HG02943 (cell line): ENCODE measurements around the gene NHSL2.

Experiments
- ATAC-seq: cut with Tn5 transposase; IDR thresholded peaks from one replicate; pipeline ENCODE4 v1.9.1; 2021; ENCODE audit warnings: mild to moderate bottlenecking, low read depth, moderate library complexity; ENCODE audit not compliant: unreplicated experiment

NHSL2 gene

GRCh38 chrX:72015383-72015782 is 104.7 kb downstream of the NHSL2 start:
- ATAC-seq = no peak

GRCh38 chrX:72016881-72017783 is 106.5 kb downstream of the NHSL2 start:
- ATAC-seq = no peak

- no peak for ATAC-seq
These were observed 107.8 kb downstream of the NHSL2 start for GRCh38 chrX:72018277-72019112.

- no peak for ATAC-seq
These were observed 108.8 kb downstream of the NHSL2 start for GRCh38 chrX:72019487-72019886.

- ATAC-seq = no peak
These were observed 109.6 kb downstream of the NHSL2 start for GRCh38 chrX:72020204-72020603.

- ATAC-seq = no peak
These were observed 110.1 kb downstream of the NHSL2 start for GRCh38 chrX:72020788-72021187.

- no peak for ATAC-seq
These were observed 111.3 kb downstream of the NHSL2 start for GRCh38 chrX:72021975-72022374.

GRCh38 chrX:72023071-72023470 is 112.4 kb downstream of the NHSL2 start:
- no peak for ATAC-seq

GRCh38 chrX:72025236-72025770 is 114.7 kb downstream of the NHSL2 start:
- no peak for ATAC-seq

- ATAC-seq = no peak
These were observed 115.8 kb downstream of the NHSL2 start for GRCh38 chrX:72026341-72027023.

GRCh38 chrX:72027024-72027913 is 116.6 kb downstream of the NHSL2 start:
- ATAC-seq = no peak

- ATAC-seq = no peak
These were observed 117.3 kb downstream of the NHSL2 start for GRCh38 chrX:72027914-72028307.

- no peak for ATAC-seq
These were observed 118.2 kb downstream of the NHSL2 start for GRCh38 chrX:72028701-72029470.

GRCh38 chrX:72029483-72030411 is 119.1 kb downstream of the NHSL2 start:
- no peak for ATAC-seq

GRCh38 chrX:72030431-72030830 is 119.8 kb downstream of the NHSL2 start:
- ATAC-seq = no peak

GRCh38 chrX:72031118-72031517 is 120.5 kb downstream of the NHSL2 start:
- ATAC-seq = no peak

GRCh38 chrX:72031634-72032033 is 121.0 kb downstream of the NHSL2 start:
- ATAC-seq = no peak

GRCh38 chrX:72037601-72038000 is 127.0 kb downstream of the NHSL2 start:
- ATAC-seq = no peak
